GM19467 (cell line): ENCODE results near the gene VEZF1.

ENCODE experiments used
- ATAC-seq: cut with Tn5 transposase; IDR thresholded peaks from one replicate; pipeline ENCODE4 v1.9.1; 2021; ENCODE audit warnings: mild to moderate bottlenecking, moderate library complexity; ENCODE audit not compliant: unreplicated experiment

Gene VEZF1, protein sequence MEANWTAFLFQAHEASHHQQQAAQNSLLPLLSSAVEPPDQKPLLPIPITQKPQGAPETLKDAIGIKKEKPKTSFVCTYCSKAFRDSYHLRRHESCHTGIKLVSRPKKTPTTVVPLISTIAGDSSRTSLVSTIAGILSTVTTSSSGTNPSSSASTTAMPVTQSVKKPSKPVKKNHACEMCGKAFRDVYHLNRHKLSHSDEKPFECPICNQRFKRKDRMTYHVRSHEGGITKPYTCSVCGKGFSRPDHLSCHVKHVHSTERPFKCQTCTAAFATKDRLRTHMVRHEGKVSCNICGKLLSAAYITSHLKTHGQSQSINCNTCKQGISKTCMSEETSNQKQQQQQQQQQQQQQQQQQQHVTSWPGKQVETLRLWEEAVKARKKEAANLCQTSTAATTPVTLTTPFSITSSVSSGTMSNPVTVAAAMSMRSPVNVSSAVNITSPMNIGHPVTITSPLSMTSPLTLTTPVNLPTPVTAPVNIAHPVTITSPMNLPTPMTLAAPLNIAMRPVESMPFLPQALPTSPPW

DNA sequence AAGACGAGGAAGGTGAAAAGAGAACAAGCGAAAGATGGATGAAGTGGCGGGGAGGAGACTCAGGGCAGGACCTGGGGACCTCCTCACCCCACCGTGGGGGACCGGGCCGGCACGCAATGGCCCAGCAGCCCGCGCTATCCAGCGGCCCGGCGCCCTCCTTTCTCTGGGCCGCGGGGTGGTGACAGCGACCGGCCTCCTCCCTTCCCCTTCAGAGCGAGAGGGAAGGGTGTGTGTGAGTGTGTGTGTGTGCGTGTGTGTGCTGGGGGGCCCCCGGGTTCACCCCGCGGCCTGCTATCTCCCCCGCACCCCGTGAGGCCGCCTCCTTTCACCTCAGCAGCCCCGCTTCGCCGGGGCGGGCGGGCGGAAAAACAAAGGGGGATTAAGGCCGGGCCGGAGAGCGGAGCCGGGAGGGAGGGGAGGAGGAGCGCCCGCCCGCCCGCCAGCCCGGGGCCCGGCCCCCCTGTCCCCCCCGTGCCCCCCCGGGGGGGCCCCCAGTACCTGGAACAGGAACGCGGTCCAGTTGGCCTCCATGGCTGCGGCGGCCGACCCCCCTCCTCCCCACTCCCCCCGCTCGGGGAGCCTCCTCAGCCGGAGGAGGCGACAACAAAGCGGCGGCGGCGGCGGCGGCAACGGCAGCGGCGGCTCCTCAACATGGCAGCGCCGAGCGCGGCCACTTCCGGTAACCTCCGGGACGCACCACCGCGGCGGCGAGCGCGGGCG is at the start of gene VEZF1:
Gene VEZF1, minus strand, starts transcription at position 674 of the 720 bp plus-strand sequence. Its CDS starts 143 bp downstream, at position 531.
- ATAC-seq = peak; percentile 59

DNA sequence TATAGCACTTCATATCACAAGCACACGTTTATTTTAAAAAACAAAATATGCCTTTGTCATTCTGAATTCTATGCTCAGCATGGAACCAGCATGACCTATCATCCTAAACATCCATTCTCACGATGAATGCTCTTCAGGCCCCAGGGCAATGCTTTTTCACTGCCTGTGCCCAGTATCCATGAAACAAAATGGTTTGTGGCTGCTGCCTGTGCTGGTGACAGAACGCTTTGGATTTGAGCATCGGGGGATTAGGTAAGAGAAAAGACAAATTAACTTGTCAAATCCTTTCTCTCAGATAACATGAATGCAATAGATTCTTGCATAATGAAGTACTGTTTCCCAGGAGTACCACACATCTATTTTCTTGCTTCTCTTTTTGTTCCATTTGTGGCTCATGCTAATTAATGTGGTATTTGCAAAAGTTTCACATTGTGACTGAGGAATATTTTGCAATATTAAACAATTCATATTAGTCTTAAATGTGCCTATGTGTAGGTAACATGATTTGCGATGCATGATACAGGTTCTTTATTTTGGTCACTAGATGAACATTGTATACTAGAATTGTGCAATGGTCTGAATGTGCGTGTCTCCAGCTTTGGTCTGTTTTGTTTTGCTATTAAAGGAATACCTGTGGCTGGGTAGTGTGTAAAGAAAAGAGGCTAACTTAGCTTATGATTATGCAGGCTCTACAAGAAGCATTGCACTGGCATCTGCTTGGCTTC is 44.8 kb upstream of the VEZF1 start:
- ATAC-seq = no peak

DNA sequence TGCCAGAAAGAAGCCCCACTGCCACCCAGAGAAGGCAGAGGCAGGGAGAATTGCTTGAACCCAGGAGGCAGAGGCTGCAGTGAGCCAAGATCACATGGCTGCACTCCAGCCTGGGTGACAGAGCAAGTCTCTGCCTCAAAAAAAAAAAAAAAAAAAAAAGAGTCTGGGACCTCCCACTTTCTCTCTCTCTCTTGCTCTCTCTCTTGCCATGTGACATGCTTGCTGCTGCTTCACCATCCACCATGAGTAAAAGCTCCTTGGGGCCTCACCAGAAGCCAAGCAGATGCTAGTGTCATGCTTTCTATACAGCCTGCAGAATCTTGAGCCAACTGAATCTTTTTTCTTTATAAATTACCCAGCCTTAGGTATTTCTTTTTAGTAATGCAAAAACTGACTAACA is 40.5 kb upstream of the VEZF1 start:
- ATAC-seq = no peak

DNA sequence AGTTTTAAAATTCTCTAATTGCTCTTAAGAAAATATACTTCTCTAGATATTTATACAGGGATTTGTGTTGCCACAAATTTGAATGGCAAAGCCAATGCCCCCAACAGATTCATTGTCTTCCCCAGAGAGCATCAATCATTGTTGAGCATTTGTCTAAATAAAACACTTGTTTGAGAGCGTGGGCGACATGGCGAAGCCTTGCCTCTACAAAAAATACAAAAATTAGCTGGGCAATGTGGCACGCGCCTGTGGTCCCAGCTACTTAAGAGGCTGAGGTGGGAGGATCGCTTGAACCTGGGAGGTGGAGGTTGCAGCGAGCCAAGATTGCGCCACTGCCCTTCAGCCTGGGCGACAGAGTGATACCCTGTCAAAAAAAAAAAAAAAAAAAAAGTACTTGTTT is 32.3 kb upstream of the VEZF1 start:
- ATAC-seq = no peak

DNA sequence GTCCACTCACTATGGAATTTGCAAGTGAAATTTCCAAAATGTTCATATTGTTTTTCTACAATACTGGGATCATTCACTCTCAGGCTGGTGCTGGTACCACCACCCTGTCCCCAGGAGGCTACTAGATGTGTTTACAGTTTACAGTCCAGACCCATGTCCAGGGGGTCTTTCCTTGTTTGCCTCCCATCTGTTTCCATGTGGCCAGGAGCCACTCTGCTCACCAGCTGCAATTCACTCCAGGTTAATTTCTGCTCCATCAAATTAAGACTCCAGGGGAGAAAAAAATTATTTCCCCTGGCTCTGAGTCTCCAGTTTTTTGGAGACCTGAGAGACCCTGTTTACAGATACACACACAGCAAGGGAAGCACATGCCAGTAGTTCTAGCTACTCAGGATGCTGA is 31.5 kb upstream of the VEZF1 start:
- no peak for ATAC-seq

DNA sequence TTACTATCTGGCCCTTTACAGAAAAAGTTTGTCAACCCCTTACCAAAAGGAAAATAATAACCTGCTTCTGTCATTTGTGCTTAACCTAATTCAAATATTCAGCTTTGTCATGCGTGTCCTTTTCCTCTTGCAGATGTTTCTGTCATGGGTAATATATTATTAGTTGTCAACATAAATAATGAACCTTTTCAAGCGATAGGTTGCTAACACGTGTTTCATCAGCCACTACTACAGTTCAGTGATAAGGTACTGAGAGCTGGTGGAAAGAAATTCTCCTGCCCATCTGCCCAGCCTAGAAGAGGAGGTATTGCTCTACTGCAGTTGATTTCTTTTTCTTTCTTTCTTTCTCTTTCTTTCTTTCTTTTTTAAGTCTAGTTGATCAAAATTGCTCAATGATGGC is 31.0 kb upstream of the VEZF1 start:
- ATAC-seq = no peak

DNA sequence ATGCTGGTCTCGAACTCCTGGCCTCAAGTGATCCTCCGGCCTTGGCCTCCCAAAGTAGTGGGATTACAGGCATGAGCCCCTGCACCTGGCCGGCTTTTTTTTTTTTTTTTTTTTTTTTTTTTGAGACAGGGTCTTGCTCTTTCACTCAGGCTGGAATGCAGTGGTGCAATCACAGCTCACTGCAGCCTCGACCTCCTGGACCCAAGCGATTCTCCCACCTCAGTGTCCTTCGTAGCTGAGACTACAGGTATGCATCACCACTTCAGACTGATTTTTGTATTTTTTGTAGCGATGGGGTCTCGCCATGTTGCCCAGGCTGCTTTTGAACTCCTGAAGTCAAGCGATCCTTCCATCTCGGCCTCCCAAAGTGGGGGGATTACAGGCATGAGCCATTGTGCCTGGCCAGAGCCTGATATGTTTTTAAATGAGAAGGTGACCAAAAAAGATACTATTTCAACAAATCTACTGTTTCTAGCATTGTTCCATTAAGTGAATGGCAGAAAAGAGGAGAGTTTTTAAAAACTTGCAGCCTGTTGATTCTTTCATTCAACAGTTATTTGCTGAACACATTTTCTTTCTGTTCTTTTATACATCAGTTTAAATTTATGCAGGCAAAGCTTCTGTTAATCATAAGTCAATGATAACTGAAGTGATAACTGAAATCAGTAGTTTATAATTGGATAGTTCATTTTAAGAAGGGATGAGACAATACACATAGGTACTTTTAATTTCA is 22.2 kb upstream of the VEZF1 start:
- no peak for ATAC-seq

DNA sequence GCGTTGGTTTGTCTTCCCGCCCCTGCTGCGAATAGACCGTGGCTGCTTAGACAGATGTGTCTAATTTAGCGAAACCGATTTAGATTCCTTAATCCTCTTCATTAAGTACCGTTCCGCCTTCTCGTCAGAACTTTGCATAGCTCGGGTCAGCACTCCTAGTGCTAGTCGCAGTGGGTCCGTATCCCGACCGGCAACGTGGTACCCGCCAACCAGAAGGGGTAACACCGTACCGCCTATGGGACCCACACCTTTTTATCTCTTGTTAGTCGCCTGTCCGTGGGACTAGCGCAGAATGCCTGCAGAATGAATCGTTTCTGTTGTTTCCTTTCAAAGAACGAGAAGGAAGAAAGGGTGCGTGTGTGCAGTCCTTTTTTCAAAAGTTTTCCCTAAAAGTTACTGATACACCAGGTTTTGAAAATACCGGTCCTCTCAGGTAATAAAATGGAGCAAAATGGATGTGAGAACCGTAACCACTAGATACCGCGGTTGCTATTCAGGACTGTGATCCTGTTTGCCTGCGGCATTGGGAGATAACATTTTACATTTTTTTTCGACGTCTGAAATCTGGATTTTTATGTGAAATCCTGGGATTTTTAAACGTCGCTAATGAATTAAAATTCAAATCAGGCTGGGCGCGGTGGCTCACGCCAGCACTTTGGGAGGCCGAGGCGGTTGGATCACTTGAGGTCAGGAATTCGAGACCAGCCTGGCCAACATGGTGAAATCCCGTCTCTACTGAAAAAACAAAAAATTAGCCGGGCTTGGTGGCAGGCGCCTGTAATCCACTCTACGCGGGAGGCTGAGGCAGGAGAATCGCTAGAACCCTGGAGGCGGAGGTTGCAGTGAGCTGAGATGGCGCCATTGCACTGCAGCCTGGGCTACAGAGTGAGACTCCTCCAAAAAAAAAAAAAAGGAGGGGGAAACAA is 20.0 kb upstream of the VEZF1 start:
- ATAC-seq = peak; percentile 30

DNA sequence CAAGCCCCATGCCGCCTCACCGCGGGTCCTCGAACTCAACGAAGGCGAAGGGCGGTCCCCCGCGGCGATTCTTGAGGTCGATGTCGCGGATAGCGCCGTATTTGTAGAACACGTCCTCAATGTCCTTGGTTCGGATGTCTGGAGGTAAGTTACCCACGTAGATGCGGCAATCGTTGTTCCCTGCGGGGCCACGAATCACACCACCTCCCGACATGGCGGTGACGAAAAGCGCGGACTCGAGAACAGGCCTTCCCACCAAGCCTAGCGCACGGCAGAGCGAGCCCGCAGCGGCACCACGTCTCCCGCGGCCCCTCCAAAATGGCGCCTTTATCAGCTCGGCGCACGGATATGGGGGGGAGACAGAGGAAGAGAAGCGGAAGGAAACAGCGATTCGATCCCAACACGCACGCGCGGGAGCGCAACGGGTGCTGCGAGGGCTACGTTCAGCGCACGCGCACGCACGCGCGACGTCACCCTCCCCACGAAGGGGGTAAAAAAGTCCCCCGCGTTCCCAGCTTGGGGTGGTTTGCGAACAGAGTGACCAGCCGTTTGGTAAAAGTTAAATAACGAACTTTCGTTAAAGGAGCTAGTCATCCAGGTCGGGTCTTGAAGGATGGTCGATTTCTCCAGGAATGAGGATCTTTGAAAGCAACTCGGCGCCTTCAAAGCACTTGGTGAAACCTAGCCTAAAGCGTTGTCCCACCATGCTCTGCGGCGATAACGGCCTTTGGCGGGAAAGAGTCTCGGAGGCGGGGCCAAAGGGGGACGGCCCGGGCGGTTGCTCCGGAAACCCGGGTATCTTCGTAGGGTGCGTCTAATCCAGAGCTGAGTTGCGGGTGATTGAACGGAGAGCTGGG is 19.1 kb upstream of the VEZF1 start, which contains the start of gene SRSF1:
Gene SRSF1, minus strand, starts transcription at position 323 of the 857 bp plus-strand sequence. Its CDS starts 109 bp downstream, at position 214.
- ATAC-seq = peak; percentile 83

DNA sequence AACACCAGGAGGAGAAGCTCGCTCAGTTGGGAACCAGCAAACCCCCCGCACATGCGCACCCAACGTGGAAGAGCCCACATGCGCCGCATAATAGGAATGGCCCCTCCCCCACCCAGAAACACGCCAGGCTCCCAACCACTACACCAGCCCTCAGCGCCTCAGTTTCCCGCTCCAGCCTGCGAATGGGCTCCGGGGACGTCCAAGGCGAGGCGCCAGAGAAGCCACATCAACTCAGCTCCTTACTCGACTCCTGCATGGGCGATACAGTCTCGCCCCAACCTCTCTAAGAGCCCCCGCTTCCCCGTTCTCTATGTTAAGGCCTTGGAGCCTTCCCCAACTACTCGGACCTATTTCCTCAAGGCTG is 18.5 kb upstream of the VEZF1 start:
- no peak for ATAC-seq

DNA sequence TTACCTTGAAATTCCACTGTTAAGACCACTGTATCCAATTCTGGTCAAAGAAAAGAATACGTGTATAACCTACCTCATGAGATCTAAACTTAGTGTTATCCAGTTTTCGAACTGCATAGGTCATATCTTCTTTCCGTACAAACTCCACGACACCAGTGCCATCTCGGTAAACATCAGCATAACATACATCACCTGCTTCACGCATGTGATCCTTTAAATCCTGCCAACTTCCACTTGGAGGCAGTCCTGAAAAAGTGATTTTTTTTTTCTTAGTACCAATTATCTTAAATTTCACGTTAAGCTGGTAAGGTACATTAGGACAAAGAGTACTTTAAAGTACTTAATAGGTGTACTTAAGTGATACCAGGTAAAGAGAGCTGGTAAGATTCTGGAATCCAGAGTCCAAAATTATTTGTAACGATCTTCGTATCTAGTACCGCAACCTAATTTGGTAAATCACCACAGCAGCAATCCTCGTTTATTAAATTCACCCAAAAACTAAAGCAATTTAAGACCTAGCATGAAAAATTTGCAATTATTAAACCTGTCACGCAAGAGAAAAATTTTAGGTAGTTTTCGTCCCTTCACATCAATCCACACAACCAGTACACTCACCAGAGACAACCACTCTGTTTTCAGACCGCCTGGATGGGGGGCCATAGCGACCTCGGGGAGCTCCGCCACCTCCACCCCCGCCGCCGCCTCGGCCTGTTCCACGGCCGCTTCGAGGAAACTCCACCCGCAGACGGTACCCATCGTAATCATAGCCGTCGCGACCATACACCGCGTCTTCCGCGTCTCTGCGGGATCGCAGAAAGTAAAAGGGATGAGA is 17.9 kb upstream of the VEZF1 start:
- ATAC-seq = no peak

DNA sequence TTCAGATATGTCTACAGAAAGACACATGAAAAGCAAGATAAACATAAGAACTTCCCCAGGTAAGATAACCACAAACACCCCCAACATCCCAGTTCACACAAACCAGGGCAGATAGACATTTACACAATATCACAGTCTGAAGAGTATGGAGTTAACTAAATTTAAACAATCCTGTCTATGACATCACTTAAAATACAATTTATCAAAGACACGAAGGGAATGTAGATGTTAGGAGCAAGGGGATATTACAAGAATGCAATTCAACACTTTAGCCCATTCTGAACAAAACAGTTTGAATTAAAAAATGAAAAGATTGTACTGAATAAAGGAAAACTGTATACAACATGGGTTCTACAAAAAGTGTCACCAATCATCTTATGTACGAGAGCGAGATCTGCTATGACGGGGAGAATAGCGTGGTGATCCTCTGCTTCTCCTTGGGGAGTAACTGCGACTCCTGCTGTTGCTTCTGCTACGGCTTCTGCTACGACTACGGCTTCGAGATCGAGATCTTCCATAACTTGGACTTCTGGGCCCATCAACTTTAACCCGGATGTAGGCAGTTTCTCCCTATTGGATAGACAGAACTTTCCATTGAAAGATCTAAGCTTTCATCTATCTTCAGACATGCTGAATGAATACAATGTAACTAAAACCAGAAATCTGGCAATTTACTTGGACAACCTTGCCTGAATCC is 17.1 kb upstream of the VEZF1 start:
- ATAC-seq = no peak

DNA sequence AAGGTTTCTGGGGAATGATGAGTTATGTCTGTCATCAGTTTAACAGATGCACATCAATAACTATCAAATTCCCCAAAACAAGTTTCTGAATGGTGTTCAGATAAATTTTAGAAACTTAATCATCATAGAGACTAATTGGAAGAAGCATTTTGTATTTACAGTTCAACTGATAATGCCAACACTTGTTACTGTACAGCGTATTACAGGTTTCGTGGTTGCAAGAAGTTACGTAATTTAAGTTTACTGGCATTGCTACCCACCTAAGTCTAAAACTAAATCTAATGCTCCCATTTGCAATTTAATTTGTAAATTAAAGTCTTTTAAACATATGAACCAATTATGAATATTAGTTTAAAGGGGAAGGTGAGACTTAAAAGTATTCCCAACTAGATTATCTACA is 16.0 kb upstream of the VEZF1 start:
- no peak for ATAC-seq

DNA sequence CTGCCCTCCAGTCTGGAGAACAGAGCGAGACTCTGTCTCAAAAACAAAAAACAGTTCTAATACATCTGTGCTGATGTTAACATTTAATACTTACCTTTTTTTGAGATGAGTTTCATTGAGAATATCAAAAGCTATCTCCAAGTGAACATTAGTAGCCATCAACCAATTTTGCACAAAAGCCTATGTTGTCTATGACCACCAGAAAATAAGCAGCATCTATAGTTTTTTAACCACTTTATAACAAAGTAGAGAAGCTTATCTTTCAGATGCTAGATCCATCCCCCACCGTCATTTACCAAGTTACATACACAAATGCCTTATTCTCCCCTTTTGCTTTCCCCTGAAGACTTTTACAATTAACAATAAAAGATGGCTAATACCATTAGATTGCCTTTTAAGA is 14.9 kb upstream of the VEZF1 start:
- ATAC-seq = no peak

DNA sequence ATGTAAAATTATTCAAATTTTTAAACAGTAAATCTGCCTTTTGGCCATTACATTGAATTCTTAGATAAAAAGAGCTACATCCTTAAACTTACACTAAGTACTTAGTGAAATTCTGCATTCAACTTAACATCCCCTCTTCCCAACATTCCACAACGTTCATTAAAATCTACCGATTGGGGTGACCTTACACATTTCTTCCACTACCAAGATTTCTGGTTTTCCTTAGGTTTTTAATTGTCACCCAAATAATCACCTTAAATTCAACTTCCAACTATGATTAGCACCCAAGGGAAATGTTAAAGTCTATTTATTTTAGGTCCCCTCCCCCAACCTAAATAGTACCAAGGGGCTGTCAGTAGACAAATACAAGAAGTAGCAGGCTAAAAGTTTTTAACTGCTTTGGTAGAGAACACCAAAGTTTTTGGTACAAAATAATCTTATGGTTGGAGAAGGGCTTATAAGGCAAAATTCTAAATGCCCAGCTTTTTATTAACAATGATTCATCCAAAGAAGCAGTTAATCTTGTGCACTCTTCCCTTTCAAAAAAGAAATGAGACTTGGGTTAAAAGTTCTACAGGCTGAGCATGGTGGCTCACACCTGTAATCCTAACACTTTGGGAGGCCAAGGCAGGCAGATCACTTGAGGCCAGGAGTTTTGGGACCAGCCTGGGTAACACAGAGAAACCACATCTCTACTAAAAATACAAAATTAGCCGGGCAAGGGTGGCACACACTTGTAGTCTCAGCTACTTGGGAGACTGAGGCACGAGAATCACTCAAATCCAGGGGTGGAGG is 14.3 kb upstream of the VEZF1 start:
- no peak for ATAC-seq

DNA sequence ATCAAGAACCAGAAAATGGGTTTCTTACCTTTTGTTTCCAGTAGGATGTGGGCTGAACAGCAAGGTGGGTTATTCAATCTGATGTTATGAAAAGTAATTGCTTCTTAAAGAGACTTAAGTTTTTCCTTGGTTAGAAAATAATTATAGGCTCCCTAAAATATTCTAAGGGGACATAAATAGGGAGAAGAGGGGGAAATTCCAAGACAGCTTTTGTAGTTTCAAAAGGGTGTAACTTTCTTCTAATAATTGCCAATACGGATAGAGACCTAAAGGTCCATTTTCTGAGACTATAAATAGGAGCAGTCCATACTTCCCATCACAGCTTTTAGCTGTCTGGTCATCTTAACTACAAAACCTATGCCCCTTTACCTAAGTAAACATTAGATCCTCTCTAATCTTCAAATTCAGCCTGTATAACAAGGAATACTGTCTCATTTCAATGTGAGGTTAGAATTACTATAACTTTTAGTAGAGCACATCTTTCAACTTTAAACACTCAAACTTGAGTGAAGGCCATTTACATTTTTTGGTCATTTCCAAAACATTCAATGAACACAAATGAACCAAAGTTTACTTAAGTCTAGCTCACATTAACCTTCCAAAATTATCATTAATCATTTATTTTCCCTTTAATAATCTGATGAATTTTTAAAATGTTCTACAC is 13.5 kb upstream of the VEZF1 start:
- no peak for ATAC-seq
